DMS114 treated with DMSO at 0.1 percent for 48 hours (cell line): ENCODE data around the gene TRAPPC10.

Source experiments
- DNase-seq: peaks from one replicate; lab custom pipeline; 2025; ENCODE audit not compliant: unreplicated experiment; lab: John Stamatoyannopoulos, UW

Gene TRAPPC10

GRCh38 chr21:44064852-44065403, 52.8 kb downstream of the TRAPPC10 start:
- no peak for DNase-seq

GRCh38 chr21:44065428-44065827, 53.3 kb downstream of the TRAPPC10 start:
- DNase-seq, result no peak

- no peak for DNase-seq
Observed at GRCh38 chr21:44066116-44066515, 54.0 kb downstream of the TRAPPC10 start.

GRCh38 chr21:44067011-44067839, 55.1 kb downstream of the TRAPPC10 start:
- no peak for DNase-seq

- no peak for DNase-seq
Observed at GRCh38 chr21:44070391-44070790, 58.3 kb downstream of the TRAPPC10 start.

- no peak for DNase-seq
Observed at GRCh38 chr21:44071359-44072104, 59.4 kb downstream of the TRAPPC10 start.

- no peak for DNase-seq
Observed at GRCh38 chr21:44072111-44072510, 60.0 kb downstream of the TRAPPC10 start.

GRCh38 chr21:44074315-44074958, 62.3 kb downstream of the TRAPPC10 start:
- no peak for DNase-seq

GRCh38 chr21:44076316-44076715, 64.2 kb downstream of the TRAPPC10 start:
- DNase-seq, result no peak

GRCh38 chr21:44078411-44078981, 66.4 kb downstream of the TRAPPC10 start:
- no peak for DNase-seq

- no peak for DNase-seq
Observed at GRCh38 chr21:44079446-44079845, 67.3 kb downstream of the TRAPPC10 start.

GRCh38 chr21:44079846-44080245, 67.7 kb downstream of the TRAPPC10 start:
- no peak for DNase-seq

- DNase-seq, result no peak
Observed at GRCh38 chr21:44082648-44083440, 70.7 kb downstream of the TRAPPC10 start.

- no peak for DNase-seq
Observed at GRCh38 chr21:44083631-44084291, 71.7 kb downstream of the TRAPPC10 start.

GRCh38 chr21:44084496-44085241, 72.6 kb downstream of the TRAPPC10 start:
- DNase-seq, result no peak

- no peak for DNase-seq
Observed at GRCh38 chr21:44085491-44086321, 73.6 kb downstream of the TRAPPC10 start.

- DNase-seq, result no peak
Observed at GRCh38 chr21:44086636-44087425, 74.7 kb downstream of the TRAPPC10 start.
